Fibroblast of skin of right quadriceps (primary cell): ENCODE data around the gene TMOD1.

Experiments used
- DNase-seq: peaks from one replicate; pipeline ENCODE4 v3.0.0-alpha.2; 2013

The TMOD1 gene

GRCh38 chr9:97500263-97500662 is 1.2 kb upstream of the TMOD1 start:
- no peak for DNase-seq

GRCh38 chr9:97500765-97501176 is 695 bp upstream of the TMOD1 start:
- DNase-seq, result no peak

- no peak for DNase-seq
Observed at GRCh38 chr9:97501972-97502221, 431 bp downstream of the TMOD1 start.

- DNase-seq, result no peak
Observed at GRCh38 chr9:97502222-97502983, 937 bp downstream of the TMOD1 start.

- no peak for DNase-seq
Observed at GRCh38 chr9:97502984-97503861, 1.8 kb downstream of the TMOD1 start.

- DNase-seq, result no peak
Observed at GRCh38 chr9:97503862-97504210, 2.4 kb downstream of the TMOD1 start.

GRCh38 chr9:97504381-97505216 is 3.1 kb downstream of the TMOD1 start:
- no peak for DNase-seq

GRCh38 chr9:97505845-97506244 is 4.4 kb downstream of the TMOD1 start:
- DNase-seq, result no peak

GRCh38 chr9:97506306-97506705 is 4.8 kb downstream of the TMOD1 start:
- no peak for DNase-seq

GRCh38 chr9:97506787-97507186 is 5.3 kb downstream of the TMOD1 start:
- no peak for DNase-seq

- DNase-seq, result no peak
Observed at GRCh38 chr9:97507428-97507984, 6.0 kb downstream of the TMOD1 start.

GRCh38 chr9:97508852-97509251 is 7.4 kb downstream of the TMOD1 start:
- no peak for DNase-seq

- no peak for DNase-seq
Observed at GRCh38 chr9:97510797-97511654, 9.6 kb downstream of the TMOD1 start.

- DNase-seq, result no peak
Observed at GRCh38 chr9:97511655-97512427, 10.4 kb downstream of the TMOD1 start.

GRCh38 chr9:97512966-97513560 is 11.6 kb downstream of the TMOD1 start:
- no peak for DNase-seq

- no peak for DNase-seq
Observed at GRCh38 chr9:97514531-97514930, 13.1 kb downstream of the TMOD1 start.

- DNase-seq, result no peak
Observed at GRCh38 chr9:97515662-97516061, 14.2 kb downstream of the TMOD1 start.

GRCh38 chr9:97516111-97516510 is 14.6 kb downstream of the TMOD1 start:
- no peak for DNase-seq

GRCh38 chr9:97517331-97518089 is 16.0 kb downstream of the TMOD1 start:
- DNase-seq, result no peak
